HG03066 (cell line): ENCODE results near the gene GCDH.
A peak's percentile ranks its signal among the peaks of the same experiment; 100 is the strongest.
"Not testable (repeated sequence)": the region's sequence is repeated elsewhere in the genome, so short reads cannot be mapped to it uniquely, and the experiment has no call there.

Experiments used
- ATAC-seq: cut with Tn5 transposase; IDR thresholded peaks from one replicate; pipeline ENCODE4 v1.9.1; 2021; ENCODE audit warnings: low read depth; ENCODE audit not compliant: unreplicated experiment

Gene GCDH

GRCh38 chr19:12872255-12872654 lies 18.7 kb upstream of the GCDH start:
- ATAC-seq = no peak

GRCh38 chr19:12872941-12873890 lies 17.7 kb upstream of the GCDH start:
- no peak for ATAC-seq

- ATAC-seq = no peak
Measured at GRCh38 chr19:12873891-12874745, 16.8 kb upstream of the GCDH start.

GRCh38 chr19:12875086-12875485 lies 15.9 kb upstream of the GCDH start:
- no peak for ATAC-seq

GRCh38 chr19:12880551-12881171 lies 10.3 kb upstream of the GCDH start:
- ATAC-seq = peak; percentile 28

GRCh38 chr19:12881172-12881808 lies 9.7 kb upstream of the GCDH start, which contains the start of gene DNASE2:
DNASE2 (minus strand) TSS chr19:12881449; CDS start chr19:12881375, 74 bp downstream.
- ATAC-seq = peak; percentile 87

GRCh38 chr19:12882589-12882988 lies 8.4 kb upstream of the GCDH start:
- ATAC-seq = no peak

GRCh38 chr19:12884202-12884601 lies 6.8 kb upstream of the GCDH start:
- no peak for ATAC-seq

- no peak for ATAC-seq
Measured at GRCh38 chr19:12884627-12884925, 6.4 kb upstream of the GCDH start.

GRCh38 chr19:12884926-12885748 lies 5.8 kb upstream of the GCDH start:
- ATAC-seq = no peak

GRCh38 chr19:12885749-12886650 lies 5.0 kb upstream of the GCDH start:
- ATAC-seq = no peak

- ATAC-seq = no peak
Measured at GRCh38 chr19:12886651-12886968, 4.3 kb upstream of the GCDH start.

GRCh38 chr19:12886969-12887747 lies 3.8 kb upstream of the GCDH start, which contains the start of gene KLF1:
KLF1 (minus strand) TSS chr19:12887201; CDS start chr19:12887140, 61 bp downstream.
- no peak for ATAC-seq

- ATAC-seq = no peak
Measured at GRCh38 chr19:12888006-12888603, 2.9 kb upstream of the GCDH start.

GRCh38 chr19:12890299-12890786 lies 617 bp upstream of the GCDH start:
- ATAC-seq = not testable (repeated sequence)

GRCh38 chr19:12891553-12892021 lies 627 bp downstream of the GCDH start:
- no peak for ATAC-seq

- no peak for ATAC-seq
Measured at GRCh38 chr19:12893582-12893981, 2.6 kb downstream of the GCDH start.
